ENCODE data around the gene ZNF823. TPM values are rescaled to one million over a fixed set of nuclear protein-coding genes. Genes with fewer than 3 reads are reported as not detected.

Gene ZNF823
- total RNA-seq, 1 donor from 2014 or later: 2.5 TPM

Other genes starting within 250 kb of the ZNF823 start
- gene ZNF653, start 233.1 kb downstream of the ZNF823 start, total RNA-seq: 19.9 and 23.1 TPM in 2 replicates
- gene ECSIT, start 209.8 kb downstream of the ZNF823 start, total RNA-seq: 37.3 and 38.8 TPM in 2 replicates
- not detected in 2 replicates for gene CNN1, start 200.1 kb downstream of the ZNF823 start, total RNA-seq
- 76.7 and 77.6 TPM in 2 replicates for gene ELOF1, start 179.7 kb downstream of the ZNF823 start, total RNA-seq
- 12.0 and 13.4 TPM in 2 replicates for gene ACP5, start 161.3 kb downstream of the ZNF823 start, total RNA-seq
- 4.3 and 5.2 TPM in 2 replicates for gene ZNF627, start 141.5 kb downstream of the ZNF823 start, total RNA-seq
- 2.8 and 4.4 TPM in 2 replicates for gene ZNF441, start 28.1 kb upstream of the ZNF823 start, total RNA-seq
- gene ZNF491, start 59.6 kb upstream of the ZNF823 start, total RNA-seq: 0.54 and 0.56 TPM in 2 replicates
- 6.7 and 9.2 TPM in 2 replicates for gene ZNF440, start 75.3 kb upstream of the ZNF823 start, total RNA-seq
- 3.3 and 3.6 TPM in 2 replicates for gene ZNF439, start 109.8 kb upstream of the ZNF823 start, total RNA-seq
- gene ZNF69, start 148.8 kb upstream of the ZNF823 start, total RNA-seq: 0.16 and 0.29 TPM in 2 replicates
- 11.9 and 12.2 TPM in 2 replicates for gene ZNF700, start 186.2 kb upstream of the ZNF823 start, total RNA-seq
- 0.49 and 1.1 TPM in 2 replicates for gene ZNF763, start 226.1 kb upstream of the ZNF823 start, total RNA-seq

Data from activated T-helper 1 cell treated with anti-CD3 and anti-CD28 coated beads, Interleukin-12 subunit alpha, Interleukin-12 subunit beta, Interleukin-2, Interleukin-4 antibody, amounts not matched to agents 30 ng/mL and 10 ng/mL and 1 ng/mL, durations not matched to agents 14 hours and 24 hours and 36 hours (primary cell).